GM13977 (cell line): ENCODE data around the gene CHST11.

ENCODE experiments used
- DNase-seq: peaks from one replicate; pipeline ENCODE4 v3.0.0; 2012; ENCODE audit warnings: low spot score
- CTCF ChIP-seq: IDR thresholded peaks from 2 replicates; pipeline ENCODE4 v1.5.1; 2012; ENCODE audit warnings: mild to moderate bottlenecking, control low read depth; ENCODE audit not compliant: insufficient read depth; ENCODE audit errors: extremely low read depth, missing control alignments
- in situ Hi-C: fragments of 300-500 bp; cut with MboI; formaldehyde crosslinking; loops from one replicate; pipeline ENCODE4 v1.12.0; 2022; ENCODE audit warnings: low sequenced_read_pairs, low pct_unique_long_range_greater_than_20kb, mixed read lengths, inconsistent platforms; ENCODE audit not compliant: unreplicated experiment

Gene CHST11

GRCh38 chr12:104689635-104690034 lies 232.9 kb downstream of the CHST11 start:
- no peak for DNase-seq
- no peak for TF ChIP-seq CTCF
- in situ Hi-C loops, result loop anchor here (25.0 kb wide), 1 partner anchor 373 kb away; no protein-coding TSS in a partner anchor

GRCh38 chr12:104691721-104692556 lies 235.2 kb downstream of the CHST11 start:
- in situ Hi-C loops, result loop anchor here (25.0 kb wide), 1 partner anchor 370 kb away; no protein-coding TSS in a partner anchor
- no peak for DNase-seq
- no peak for TF ChIP-seq CTCF

DNA sequence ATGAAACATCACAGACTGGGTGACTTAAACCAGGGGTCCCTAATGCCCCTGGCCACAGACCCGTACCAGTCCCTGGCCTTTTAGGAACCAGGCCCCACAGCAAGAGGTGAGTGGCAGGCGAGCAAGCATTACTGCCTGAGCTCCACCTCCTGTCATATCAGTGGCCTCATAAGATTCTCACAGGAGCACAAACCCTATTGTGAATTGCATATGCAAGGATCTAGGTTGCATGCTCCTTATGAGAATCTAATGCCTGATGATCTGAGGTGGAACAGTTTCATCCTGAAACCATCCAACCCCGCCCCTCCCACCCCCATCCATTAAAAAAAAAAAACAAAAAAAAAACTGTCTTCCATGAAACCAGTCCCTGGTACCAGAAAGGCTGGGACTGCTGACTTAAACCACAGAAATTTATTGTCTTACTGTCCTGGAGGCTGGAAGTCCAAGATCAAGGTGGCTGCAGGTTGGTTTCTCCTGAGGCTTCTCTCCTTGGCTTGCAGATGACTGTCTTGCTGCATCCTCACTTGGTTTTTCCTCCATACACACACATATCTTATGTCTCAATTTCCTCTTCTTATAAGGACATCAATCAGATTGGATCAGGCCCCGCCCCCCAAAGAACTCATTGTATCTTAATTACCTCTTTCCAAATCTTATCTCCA lies 235.9 kb downstream of the CHST11 start:
- no peak for TF ChIP-seq CTCF
- in situ Hi-C loops, result loop anchor here (25.0 kb wide), 1 partner anchor 370 kb away; no protein-coding TSS in a partner anchor
- DNase-seq, result no peak

DNA sequence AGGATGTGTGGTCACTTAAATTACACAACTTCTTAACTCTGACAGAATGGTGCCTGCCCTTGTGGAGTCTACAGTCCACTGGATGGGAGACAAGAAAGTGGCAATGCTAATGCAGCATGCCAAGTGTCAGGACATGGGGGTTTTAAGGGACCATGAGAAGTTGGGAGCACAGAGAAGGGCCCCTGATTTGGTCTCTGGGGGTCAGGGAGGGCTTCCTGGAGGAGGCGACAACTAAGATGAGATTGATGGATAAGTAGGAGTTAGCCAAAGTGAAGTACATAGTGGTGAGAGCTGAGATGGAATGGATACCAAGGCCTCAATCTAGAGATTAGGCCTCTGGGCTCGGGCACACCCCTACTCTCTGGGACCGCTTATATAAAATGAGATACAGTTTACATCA lies 236.7 kb downstream of the CHST11 start:
- in situ Hi-C loops, result loop anchor here (25.0 kb wide), 1 partner anchor 369 kb away; no protein-coding TSS in a partner anchor
- no peak for DNase-seq
- no peak for TF ChIP-seq CTCF

DNA sequence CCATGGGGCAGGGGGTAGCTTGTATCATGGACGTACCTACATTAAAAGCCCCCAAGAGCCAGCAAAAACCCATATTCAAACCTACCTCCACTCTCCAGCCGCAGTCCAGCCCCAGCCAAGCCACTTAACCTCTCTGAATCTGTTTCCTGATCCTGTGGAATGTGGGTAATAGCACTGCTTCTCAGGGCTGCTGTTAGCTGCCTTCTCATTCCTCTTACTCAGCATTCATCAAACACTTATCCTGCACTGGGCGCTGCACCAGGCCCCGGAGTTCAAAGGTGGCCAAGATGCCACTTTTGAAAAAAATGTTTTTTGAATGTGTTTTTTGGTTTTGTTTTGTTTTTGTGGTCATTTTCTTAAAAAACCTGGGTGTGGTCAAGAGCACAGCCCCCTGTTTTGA lies 237.4 kb downstream of the CHST11 start:
- TF ChIP-seq CTCF, result no peak
- no peak for DNase-seq
- in situ Hi-C loops, result loop anchor here (25.0 kb wide), 1 partner anchor 368 kb away; no protein-coding TSS in a partner anchor

DNA sequence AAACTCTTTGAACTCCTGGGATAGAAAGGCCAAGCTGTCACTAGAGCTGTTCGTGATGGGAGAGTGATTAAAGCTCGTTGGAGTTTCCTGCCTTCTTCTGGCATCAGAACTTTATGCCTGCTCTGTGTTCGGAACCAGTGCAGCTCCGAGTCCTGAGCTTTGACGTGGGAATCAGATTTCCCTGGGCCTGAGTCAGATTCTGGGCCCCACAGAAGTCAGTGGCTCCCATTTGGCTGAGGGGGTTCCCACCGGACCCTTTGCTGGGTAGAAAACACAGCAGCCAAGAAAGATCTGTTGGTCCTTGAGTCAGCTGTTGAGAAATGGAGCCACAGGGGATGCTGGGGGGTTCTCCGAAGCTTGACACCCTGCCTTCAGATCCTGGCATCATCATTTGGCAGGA lies 238.0 kb downstream of the CHST11 start:
- TF ChIP-seq CTCF, result no peak
- in situ Hi-C loops, result loop anchor here (25.0 kb wide), 1 partner anchor 368 kb away; no protein-coding TSS in a partner anchor
- no peak for DNase-seq
